Mesodermal cell (in vitro differentiated cells): ENCODE measurements around the gene CUL7.

Source experiments
- H3K27ac ChIP-seq: 2 replicates; pipeline ENCODE4 v1.7.0; 2013; ENCODE audit warnings: mild to moderate bottlenecking, low read depth, low read length, moderate library complexity; ENCODE audit not compliant: severe bottlenecking
- H3K36me3 ChIP-seq: 2 replicates; pipeline ENCODE4 v1.7.1; 2013; ENCODE audit warnings: mild to moderate bottlenecking, low read length, moderate library complexity; ENCODE audit not compliant: control insufficient read depth, insufficient read depth
- H3K4me1 ChIP-seq: one replicate; pipeline ENCODE4 v1.7.1; 2013; ENCODE audit warnings: mild to moderate bottlenecking, low read length; ENCODE audit not compliant: insufficient read depth, control insufficient read depth, poor library complexity, severe bottlenecking
- H3K4me3 ChIP-seq: 2 replicates; pipeline ENCODE4 v1.7.0; 2013; ENCODE audit warnings: low read length, control low read depth, mild to moderate bottlenecking; ENCODE audit not compliant: insufficient read depth, poor library complexity, severe bottlenecking; ENCODE audit errors: extremely low read depth
- H3K9me3 ChIP-seq: 2 replicates; pipeline ENCODE4 v1.7.1; 2013; ENCODE audit warnings: mild to moderate bottlenecking, low read length, moderate library complexity; ENCODE audit not compliant: control insufficient read depth
- WGBS, 2 experiments: methylation state at CpG; one replicate each; pipeline ENCODE4 v1.1.5; 2013; ENCODE audit warnings: missing lambda C conversion rate in 2 of 2; ENCODE audit not compliant: insufficient coverage in 2 of 2; 5-methylcytosine and 5-hydroxymethylcytosine counted together

CUL7 gene

DNA sequence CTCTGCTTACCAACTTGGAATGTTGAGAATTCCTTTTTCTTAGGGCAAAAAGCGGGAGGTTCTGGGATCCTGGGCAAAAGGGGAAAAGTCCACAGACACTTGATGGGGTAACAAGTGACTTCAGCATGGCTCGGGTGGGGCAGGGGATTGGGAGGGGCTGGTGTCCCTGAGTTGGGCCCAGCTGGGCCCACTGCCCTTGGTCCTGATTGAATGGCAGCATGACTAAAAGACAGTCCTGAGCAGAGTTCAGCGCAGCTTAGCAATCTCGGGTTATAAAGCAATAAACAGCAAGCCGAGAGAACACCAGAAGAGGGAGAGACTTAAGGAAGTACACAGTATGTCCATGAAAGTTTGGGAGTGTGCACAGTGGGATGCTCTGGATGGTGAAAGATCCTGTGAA, 63.7 kb downstream of the CUL7 start:
- Histone ChIP-seq H3K36me3 (peaks cover 62% of the 10 kb centered on the region), H3K4me3 (no peak overlapping the region), H3K4me1 (peaks cover 3% of the 10 kb centered on the region), H3K27ac (no peak overlapping the region), H3K9me3 (no peaks in the 10 kb centered on the region)
- 90 to 100% methylated on average over 4 to 5 of the region's 5 CpGs for WGBS, 2 experiments

DNA sequence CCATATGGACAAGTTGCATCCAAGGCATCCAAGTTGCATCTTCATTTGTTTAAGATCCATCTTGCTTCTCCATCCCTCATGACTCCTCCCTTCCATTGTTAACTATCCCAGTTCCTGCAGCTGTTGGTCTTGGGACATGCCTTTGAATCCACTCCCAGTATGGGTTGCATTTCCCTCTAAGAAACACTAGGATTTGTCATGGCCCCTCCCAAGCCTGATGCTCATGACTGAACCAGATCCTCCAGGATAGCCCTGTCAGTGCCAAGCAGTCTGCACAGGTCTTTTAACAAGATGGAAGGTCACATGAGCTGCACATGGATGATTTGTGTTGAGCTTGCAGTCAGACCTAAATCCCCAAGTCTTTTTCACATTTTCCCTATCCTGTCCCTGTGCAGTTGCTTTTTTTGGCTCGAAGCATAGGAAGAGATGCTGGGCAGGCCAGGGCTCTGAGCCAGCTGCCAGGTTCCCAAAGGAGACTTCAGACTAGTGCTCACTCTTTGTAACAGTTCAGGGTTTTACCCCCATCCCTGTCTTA, 65.1 kb downstream of the CUL7 start:
- Histone ChIP-seq H3K27ac (no peak overlapping the region), H3K4me1 (peaks cover 3% of the 10 kb centered on the region), H3K4me3 (no peak overlapping the region), H3K9me3 (no peaks in the 10 kb centered on the region), H3K36me3 (peaks cover 62% of the 10 kb centered on the region)
- 83 to 86% methylated on average over 1 of the region's 1 CpG for WGBS, 2 experiments
